Measurements from ENCODE around the gene KCNK16.

- TF ChIP-seq CTCF (IDR thresholded peaks at IDR 0.05) (no peak), POLR2A (IDR thresholded peaks at IDR 0.05) (no peak)
Observed at GRCh38 chr6:39362487-39362865, 40.0 kb upstream of the KCNK16 start.

Data from heart left ventricle (tissue), 13 donors.